22Rv1 (cell line): Measurements from ENCODE around the gene MICU1.
A peak's percentile ranks its signal among the peaks of the same experiment; 100 is the strongest.
"Not testable (repeated sequence)": the region's sequence is repeated elsewhere in the genome, so short reads cannot be mapped to it uniquely, and the experiment has no call there.

ENCODE experiments used
- H3K27ac ChIP-seq: fragments of 450-650 bp; 2 replicates; pipeline ENCODE4 v1.5.1; 2017
- CTCF ChIP-seq: fragments of 450-650 bp; IDR thresholded peaks from 2 replicates; pipeline ENCODE4 v1.5.1; 2017; ENCODE audit warnings: mild to moderate bottlenecking
- ZFX ChIP-seq: fragments of 450-650 bp; IDR thresholded peaks from 2 replicates; pipeline ENCODE4 v1.6.1; 2017; ENCODE audit warnings: antibody characterized with exemption, borderline replicate concordance

Gene MICU1

GRCh38 chr10:72332423-72333111 is 293.3 kb downstream of the MICU1 start:
- peak overlapping the region; percentile 98 for H3K27ac ChIP-seq
- no peak for TF ChIP-seq ZFX
- no peak for TF ChIP-seq CTCF

- peak; percentile 58 for TF ChIP-seq CTCF
- no peak for TF ChIP-seq ZFX
- peak overlapping the region; percentile 98 for H3K27ac ChIP-seq
Measured at GRCh38 chr10:72331575-72332422, 294.1 kb downstream of the MICU1 start.

- peak overlapping the region; percentile 98 for H3K27ac ChIP-seq
Measured at GRCh38 chr10:72330069-72330426, 295.8 kb downstream of the MICU1 start.

DNA sequence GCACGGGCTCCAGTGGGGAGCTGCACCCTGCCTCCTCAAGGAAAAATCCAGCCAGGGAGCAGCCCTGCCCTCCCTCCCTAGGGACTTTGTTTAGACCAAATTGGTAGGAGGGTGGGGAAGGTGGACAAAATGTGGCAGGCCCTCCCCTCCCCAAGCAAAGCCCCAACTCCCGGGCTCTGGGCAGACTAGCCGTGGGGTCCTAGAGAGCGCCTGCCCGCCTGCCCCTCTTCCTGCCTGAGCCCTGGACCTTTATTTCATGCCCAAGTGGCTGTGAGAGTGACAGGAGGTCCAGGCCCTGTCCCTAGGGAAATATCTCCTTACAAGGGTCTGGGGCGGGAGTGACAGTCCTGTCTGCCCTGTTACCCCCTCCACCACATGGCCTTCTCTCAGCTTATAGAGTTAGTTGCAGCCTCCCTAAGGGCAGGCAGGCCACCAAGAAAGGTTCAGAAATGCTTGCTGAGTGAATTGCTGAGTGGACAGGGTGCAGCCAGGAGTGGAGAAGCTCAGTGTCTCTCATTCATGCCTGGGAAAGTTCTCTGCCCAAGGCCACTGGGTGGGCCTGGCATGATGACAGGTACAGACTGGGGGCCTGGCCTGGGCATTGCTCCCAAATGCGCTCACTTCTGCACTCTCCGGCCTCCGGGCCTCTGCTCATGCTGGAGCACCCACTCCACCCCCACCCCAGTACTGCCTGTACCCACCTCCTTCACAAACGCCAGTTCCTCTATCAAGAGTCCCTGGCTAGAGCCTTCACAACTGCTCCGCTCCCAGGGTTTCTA is 296.4 kb downstream of the MICU1 start:
- H3K27ac ChIP-seq, result peak overlapping the region; percentile 98
- no peak for TF ChIP-seq ZFX
- no peak for TF ChIP-seq CTCF

More at GRCh38 chr10:72330069-72330426, 295.8 kb downstream of the MICU1 start:
- TF ChIP-seq ZFX (no peak), CTCF (no peak)

DNA sequence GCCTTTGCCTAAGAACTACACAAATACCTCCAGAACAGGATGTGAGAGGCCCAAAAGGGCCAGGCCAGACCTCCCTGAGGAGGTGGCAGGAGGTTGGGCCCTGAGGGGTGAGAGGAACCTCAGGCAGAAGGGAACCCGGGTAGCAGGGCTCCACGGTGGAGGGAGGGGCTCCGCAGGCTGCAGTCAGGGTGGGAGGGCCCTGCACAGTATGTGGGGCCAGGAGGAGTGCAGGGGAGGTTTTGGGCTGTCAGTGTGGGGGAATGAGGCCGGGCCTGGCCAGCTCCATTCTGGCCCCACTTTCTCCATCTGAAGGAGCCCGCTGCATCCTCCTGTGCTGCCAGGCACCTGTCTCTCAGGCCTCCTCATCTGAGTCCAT is 297.1 kb downstream of the MICU1 start:
- no peak for TF ChIP-seq CTCF
- no peak for TF ChIP-seq ZFX
- no peak overlapping the region for H3K27ac ChIP-seq

- peak; percentile 79 for TF ChIP-seq CTCF
- no peak for TF ChIP-seq ZFX
- 0 out of 2 replicates have a peak overlapping the region, but pooled peaks have one; percentile 23 for H3K27ac ChIP-seq
Measured at GRCh38 chr10:72328045-72328828, 297.6 kb downstream of the MICU1 start.

- H3K27ac ChIP-seq, result not testable (repeated sequence)
Measured at GRCh38 chr10:72326665-72327603, 298.9 kb downstream of the MICU1 start.

GRCh38 chr10:72325243-72326175 is 300.4 kb downstream of the MICU1 start:
- H3K27ac ChIP-seq, result not testable (repeated sequence)
